HL-60 (cell line): Measurements from ENCODE around the gene TFAP2A.

Experiments
- GABPA ChIP-seq: IDR thresholded peaks from 2 replicates; pipeline ENCODE4 v1.6.1; 2012; ENCODE audit warnings: low read depth
- POLR2AphosphoS5 ChIP-seq: IDR thresholded peaks from 2 replicates; pipeline ENCODE4 v1.6.1; 2012; ENCODE audit warnings: low read depth
- REST ChIP-seq: IDR thresholded peaks from 2 replicates; pipeline ENCODE4 v1.6.1; 2012; ENCODE audit warnings: low read depth; ENCODE audit not compliant: insufficient replicate concordance
- SPI1 ChIP-seq: IDR thresholded peaks from 2 replicates; pipeline ENCODE4 v1.6.1; 2012; ENCODE audit warnings: low read depth, mild to moderate bottlenecking, borderline replicate concordance
- TF ChIP-seq, protein P1 (sequence below): IDR thresholded peaks from one replicate; pipeline ENCODE4 v1.5.1; 2011; ENCODE audit warnings: low read length, control low read depth, inconsistent platforms; ENCODE audit not compliant: insufficient read depth

GRCh38 chr6:10359581-10359980 lies 55.3 kb downstream of the TFAP2A start:
- TF ChIP-seq, protein P1, sequence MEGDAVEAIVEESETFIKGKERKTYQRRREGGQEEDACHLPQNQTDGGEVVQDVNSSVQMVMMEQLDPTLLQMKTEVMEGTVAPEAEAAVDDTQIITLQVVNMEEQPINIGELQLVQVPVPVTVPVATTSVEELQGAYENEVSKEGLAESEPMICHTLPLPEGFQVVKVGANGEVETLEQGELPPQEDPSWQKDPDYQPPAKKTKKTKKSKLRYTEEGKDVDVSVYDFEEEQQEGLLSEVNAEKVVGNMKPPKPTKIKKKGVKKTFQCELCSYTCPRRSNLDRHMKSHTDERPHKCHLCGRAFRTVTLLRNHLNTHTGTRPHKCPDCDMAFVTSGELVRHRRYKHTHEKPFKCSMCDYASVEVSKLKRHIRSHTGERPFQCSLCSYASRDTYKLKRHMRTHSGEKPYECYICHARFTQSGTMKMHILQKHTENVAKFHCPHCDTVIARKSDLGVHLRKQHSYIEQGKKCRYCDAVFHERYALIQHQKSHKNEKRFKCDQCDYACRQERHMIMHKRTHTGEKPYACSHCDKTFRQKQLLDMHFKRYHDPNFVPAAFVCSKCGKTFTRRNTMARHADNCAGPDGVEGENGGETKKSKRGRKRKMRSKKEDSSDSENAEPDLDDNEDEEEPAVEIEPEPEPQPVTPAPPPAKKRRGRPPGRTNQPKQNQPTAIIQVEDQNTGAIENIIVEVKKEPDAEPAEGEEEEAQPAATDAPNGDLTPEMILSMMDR = no peak
- TF ChIP-seq REST (no peak), SPI1 (no peak), POLR2AphosphoS5 (no peak), GABPA (no peak)
